ENCODE data around the gene PC. TPM values are rescaled to one million over a fixed set of nuclear protein-coding genes. Genes with fewer than 3 reads are reported as not detected.

PC gene
- total RNA-seq, 1 experiment from 2014 or later = 39.1 TPM

- peaks cover 6% of the 10 kb centered on the region for H3K4me1 ChIP-seq (ENCODE audit: insufficient read depth, low read length, poor library complexity, severe bottlenecking)
- POLR2A ChIA-PET (ENCODE audit: low non-redundant PET) = no interaction called here
- no peak overlapping the region for H3K27ac ChIP-seq (ENCODE audit: low read depth, low read length, poor library complexity, severe bottlenecking)
- TF ChIP-seq EZH2 (IDR thresholded peaks at IDR 0.05; ENCODE audit: borderline replicate concordance, low read depth, low read length, poor library complexity, severe bottlenecking) = no peak
- TF ChIP-seq CTCF (conservative IDR thresholded peaks at IDR 0.05; ENCODE audit: low read depth, low read length) = no peak
- no TSS peak for BruUV-seq (replicated peaks)
- no peak for DNase-seq (ENCODE audit: low spot score)
- H3K27me3 ChIP-seq (replicated peaks; ENCODE audit: insufficient read depth, low read depth, low read length, poor library complexity) = no peaks in the 10 kb centered on the region
- no peaks in the 10 kb centered on the region for H3K36me3 ChIP-seq (ENCODE audit: insufficient read depth, low read length, poor library complexity, severe bottlenecking)
- no peak overlapping the region for H3K4me3 ChIP-seq (ENCODE audit: low read depth, low read length, poor library complexity, severe bottlenecking)
- CTCF ChIA-PET = interaction anchor here (0.5 to 0.7 kb wide), 2 partner anchors 19 to 564 kb away, joined by 3 read pairs; partner anchors contain the start of gene MRPL11
- no peaks in the 10 kb centered on the region for H3K9me3 ChIP-seq (ENCODE audit: low read depth, low read length, poor library complexity, severe bottlenecking)
- intact Hi-C loops (cut with micrococcal nuclease; ENCODE audit: unreplicated experiment) = no loop called here
These were observed 44.2 kb upstream of the PC start for GRCh38 chr11:67002297-67002913.

GRCh38 chr11:67001332-67001731 is 43.1 kb upstream of the PC start:
- ChIA-PET POLR2A (ENCODE audit: low non-redundant PET) (interaction anchor here (0.6 kb wide), 1 partner anchor 12 kb away, joined by 3 read pairs; no protein-coding TSS in a partner anchor), CTCF (no interaction called here)
- H3K27me3 ChIP-seq (replicated peaks; ENCODE audit: insufficient read depth, low read depth, low read length, poor library complexity) = no peaks in the 10 kb centered on the region
- H3K4me3 ChIP-seq (ENCODE audit: low read depth, low read length, poor library complexity, severe bottlenecking) = no peak overlapping the region
- TF ChIP-seq CTCF (conservative IDR thresholded peaks at IDR 0.05; ENCODE audit: low read depth, low read length) = no peak
- no peak for TF ChIP-seq EZH2 (IDR thresholded peaks at IDR 0.05; ENCODE audit: borderline replicate concordance, low read depth, low read length, poor library complexity, severe bottlenecking)
- no peak overlapping the region for H3K27ac ChIP-seq (ENCODE audit: low read depth, low read length, poor library complexity, severe bottlenecking)
- intact Hi-C loops (cut with micrococcal nuclease; ENCODE audit: unreplicated experiment) = no loop called here
- no peaks in the 10 kb centered on the region for H3K36me3 ChIP-seq (ENCODE audit: insufficient read depth, low read length, poor library complexity, severe bottlenecking)
- no peak for DNase-seq (ENCODE audit: low spot score)
- no TSS peak for BruUV-seq (replicated peaks)
- H3K4me1 ChIP-seq (ENCODE audit: insufficient read depth, low read length, poor library complexity, severe bottlenecking) = peaks cover 3% of the 10 kb centered on the region
- H3K9me3 ChIP-seq (ENCODE audit: low read depth, low read length, poor library complexity, severe bottlenecking) = no peaks in the 10 kb centered on the region

DNA sequence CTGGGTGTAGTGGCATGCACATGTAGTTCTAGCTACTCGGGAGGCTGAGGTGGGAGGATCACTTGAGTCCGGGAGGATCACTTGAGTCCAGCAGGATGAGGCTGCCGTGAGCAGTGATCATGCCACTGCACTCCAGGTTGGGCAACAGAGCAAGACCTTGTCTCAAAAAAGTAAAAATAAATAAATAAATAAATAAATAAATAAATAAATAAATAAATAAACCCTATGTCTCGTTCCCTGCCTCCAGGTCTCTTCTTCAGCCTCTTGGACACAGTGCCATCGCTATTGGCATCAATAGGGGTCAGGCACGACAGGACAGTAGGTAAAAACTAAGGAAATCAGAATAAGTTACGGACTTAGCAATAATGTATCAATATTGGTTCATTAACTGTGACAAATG is 41.4 kb upstream of the PC start:
- CTCF ChIA-PET = no interaction called here
- Histone ChIP-seq H3K27ac (ENCODE audit: low read depth, low read length, poor library complexity, severe bottlenecking) (no peak overlapping the region), H3K27me3 (replicated peaks; ENCODE audit: insufficient read depth, low read depth, low read length, poor library complexity) (no peaks in the 10 kb centered on the region), H3K36me3 (ENCODE audit: insufficient read depth, low read length, poor library complexity, severe bottlenecking) (no peaks in the 10 kb centered on the region), H3K4me1 (ENCODE audit: insufficient read depth, low read length, poor library complexity, severe bottlenecking) (no peaks in the 10 kb centered on the region), H3K4me3 (ENCODE audit: low read depth, low read length, poor library complexity, severe bottlenecking) (no peak overlapping the region), H3K9me3 (ENCODE audit: low read depth, low read length, poor library complexity, severe bottlenecking) (no peaks in the 10 kb centered on the region)
- intact Hi-C loops (cut with micrococcal nuclease; ENCODE audit: unreplicated experiment) = no loop called here
- BruUV-seq (replicated peaks) = no TSS peak
- POLR2A ChIA-PET (ENCODE audit: low non-redundant PET) = no interaction called here
- TF ChIP-seq CTCF (conservative IDR thresholded peaks at IDR 0.05; ENCODE audit: low read depth, low read length) = no peak
- no peak for TF ChIP-seq EZH2 (IDR thresholded peaks at IDR 0.05; ENCODE audit: borderline replicate concordance, low read depth, low read length, poor library complexity, severe bottlenecking)
- no peak for DNase-seq (ENCODE audit: low spot score)

Measured in A673 (cell line).